Activated CD8-positive, alpha-beta T cell treated with anti-CD3 and anti-CD28 coated beads for 36 hours (primary cell): Measurements from ENCODE around the gene SAXO2. TPM values are rescaled to one million over a fixed set of nuclear protein-coding genes. Genes with fewer than 3 reads are reported as not detected.

ENCODE experiments used
- total RNA-seq, 2 experiments: library from RNA; stranded (reverse); gene quantifications; one replicate each; pipeline ENCODE4 v1.2.3, GENCODE V29; 2021

Gene SAXO2
- total RNA-seq, 2 experiments from 2014 or later: 1.1 to 2.8 TPM

Other genes starting within 250 kb of the SAXO2 start
- under 1 TPM; 0.69 to 0.99 TPM for gene MEX3B, start 216.8 kb upstream of the SAXO2 start, total RNA-seq
- 10 to 100 TPM; 23.7 to 25.6 TPM for gene EFL1, start 84 bp upstream of the SAXO2 start, total RNA-seq
- gene GOLGA6L10, start 86.7 kb downstream of the SAXO2 start, total RNA-seq: 1 to 10 TPM; 2.5 to 3.0 TPM
- 1 to 10 TPM; 3.8 to 3.9 TPM for gene GOLGA6L9, start 167.0 kb downstream of the SAXO2 start, total RNA-seq